GM10266 (cell line): ENCODE data around the gene ICAM5.
"Not testable (repeated sequence)": the region's sequence is repeated elsewhere in the genome, so short reads cannot be mapped to it uniquely, and the experiment has no call there.

Experiments
- DNase-seq: peaks from one replicate; pipeline ENCODE4 v3.0.0; 2012; ENCODE audit errors: extremely low spot score
- CTCF ChIP-seq: IDR thresholded peaks from 2 replicates; pipeline ENCODE4 v1.5.1; 2012; ENCODE audit warnings: mild to moderate bottlenecking, low read depth; ENCODE audit not compliant: control insufficient read depth, insufficient read depth; ENCODE audit errors: missing control alignments

The ICAM5 gene

GRCh38 chr19:10274589-10274988 is 15.2 kb upstream of the ICAM5 start:
- TF ChIP-seq CTCF = no peak
- DNase-seq = no peak

- no peak for TF ChIP-seq CTCF
- no peak for DNase-seq
Observed at GRCh38 chr19:10277795-10278589, 11.8 kb upstream of the ICAM5 start.

DNA sequence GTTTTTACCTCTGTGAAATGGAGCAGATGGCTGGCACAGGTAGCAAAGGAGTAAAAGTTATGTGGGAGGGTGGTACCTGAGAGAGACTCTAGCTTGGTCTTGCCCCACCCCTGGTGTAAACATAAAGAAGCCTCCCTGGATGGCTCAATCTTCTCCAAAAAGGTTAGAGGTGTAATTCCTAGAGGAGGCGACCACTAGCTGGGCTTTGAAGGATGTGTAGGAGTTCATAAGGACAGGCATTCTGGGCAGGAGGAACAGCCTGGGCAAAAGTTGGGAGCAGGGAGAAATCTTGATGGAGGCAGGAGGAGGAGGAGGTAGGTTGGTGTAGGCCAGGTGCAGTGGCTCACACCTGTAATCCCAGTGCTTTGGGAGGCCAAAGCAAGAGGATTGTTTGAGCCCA is 10.8 kb upstream of the ICAM5 start:
- DNase-seq = no peak
- no peak for TF ChIP-seq CTCF

- no peak for TF ChIP-seq CTCF
- no peak for DNase-seq
Observed at GRCh38 chr19:10279737-10280442, 9.9 kb upstream of the ICAM5 start.

DNA sequence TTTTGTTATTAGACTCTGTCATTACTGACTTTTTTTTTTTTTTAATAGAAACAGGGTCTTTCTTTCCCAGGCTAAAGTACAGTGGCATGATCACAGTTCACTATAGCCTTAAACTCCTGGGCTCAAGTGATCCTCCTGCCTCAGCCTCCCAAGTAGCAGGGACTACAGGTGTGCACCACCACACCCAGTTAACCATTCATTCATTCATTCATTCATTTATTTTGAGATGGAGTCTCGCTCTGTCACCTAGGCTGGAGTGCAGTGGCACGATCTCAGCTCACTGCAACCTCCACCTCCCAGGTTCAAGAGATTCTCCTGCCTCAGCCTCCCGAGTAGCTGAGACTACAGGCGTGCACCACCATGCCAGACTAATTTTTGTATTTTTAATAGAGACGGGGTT is 7.7 kb upstream of the ICAM5 start:
- not testable (repeated sequence) for DNase-seq

DNA sequence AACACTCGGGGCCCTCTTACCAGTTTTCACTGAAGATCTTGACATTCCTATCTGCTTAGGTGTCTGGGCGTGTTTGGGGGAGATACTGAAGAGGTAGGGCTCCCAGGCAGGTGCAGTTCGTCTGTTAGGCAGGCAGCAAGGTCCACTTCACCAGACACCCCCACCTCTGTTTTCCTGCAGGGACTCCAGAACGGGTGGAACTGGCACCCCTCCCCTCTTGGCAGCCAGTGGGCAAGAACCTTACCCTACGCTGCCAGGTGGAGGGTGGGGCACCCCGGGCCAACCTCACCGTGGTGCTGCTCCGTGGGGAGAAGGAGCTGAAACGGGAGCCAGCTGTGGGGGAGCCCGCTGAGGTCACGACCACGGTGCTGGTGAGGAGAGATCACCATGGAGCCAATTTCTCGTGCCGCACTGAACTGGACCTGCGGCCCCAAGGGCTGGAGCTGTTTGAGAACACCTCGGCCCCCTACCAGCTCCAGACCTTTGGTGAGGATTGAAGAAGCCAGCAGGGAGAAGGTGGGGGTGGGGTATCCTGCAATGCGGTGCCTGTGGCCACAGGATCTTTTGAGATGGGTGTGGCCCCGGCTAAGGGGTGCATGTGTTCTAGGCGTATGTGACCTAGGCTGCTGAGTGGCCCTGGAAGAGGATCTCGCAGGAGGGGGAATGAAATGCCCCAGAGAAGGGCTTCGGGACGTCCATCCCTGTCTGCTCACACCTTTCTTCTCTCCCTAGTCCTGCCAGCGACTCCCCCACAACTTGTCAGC is 6.3 kb upstream of the ICAM5 start:
- no peak for DNase-seq
- TF ChIP-seq CTCF = no peak

DNA sequence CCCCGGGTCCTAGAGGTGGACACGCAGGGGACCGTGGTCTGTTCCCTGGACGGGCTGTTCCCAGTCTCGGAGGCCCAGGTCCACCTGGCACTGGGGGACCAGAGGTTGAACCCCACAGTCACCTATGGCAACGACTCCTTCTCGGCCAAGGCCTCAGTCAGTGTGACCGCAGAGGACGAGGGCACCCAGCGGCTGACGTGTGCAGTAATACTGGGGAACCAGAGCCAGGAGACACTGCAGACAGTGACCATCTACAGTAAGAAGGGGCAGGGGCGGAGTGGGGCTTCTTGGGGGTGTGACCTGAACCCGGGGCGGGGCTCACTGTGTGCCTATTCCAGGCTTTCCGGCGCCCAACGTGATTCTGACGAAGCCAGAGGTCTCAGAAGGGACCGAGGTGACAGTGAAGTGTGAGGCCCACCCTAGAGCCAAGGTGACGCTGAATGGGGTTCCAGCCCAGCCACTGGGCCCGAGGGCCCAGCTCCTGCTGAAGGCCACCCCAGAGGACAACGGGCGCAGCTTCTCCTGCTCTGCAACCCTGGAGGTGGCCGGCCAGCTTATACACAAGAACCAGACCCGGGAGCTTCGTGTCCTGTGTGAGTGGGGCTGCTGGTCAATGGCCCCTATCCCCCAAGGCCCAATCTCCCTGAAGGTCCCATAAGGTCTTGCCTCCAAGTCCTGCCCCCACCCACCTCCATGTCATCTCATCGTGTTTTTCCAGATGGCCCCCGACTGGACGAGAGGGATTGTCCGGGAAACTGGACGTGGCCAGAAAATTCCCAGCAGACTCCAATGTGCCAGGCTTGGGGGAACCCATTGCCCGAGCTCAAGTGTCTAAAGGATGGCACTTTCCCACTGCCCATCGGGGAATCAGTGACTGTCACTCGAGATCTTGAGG is 5.4 kb upstream of the ICAM5 start:
- DNase-seq = no peak
- no peak for TF ChIP-seq CTCF
